ENCODE data around the gene SAPCD1. TPM values are rescaled to one million over a fixed set of nuclear protein-coding genes. Genes with fewer than 3 reads are reported as not detected.

SAPCD1 gene
- total RNA-seq, 1 experiment from 2014 or later = 1.5 TPM

DNA sequence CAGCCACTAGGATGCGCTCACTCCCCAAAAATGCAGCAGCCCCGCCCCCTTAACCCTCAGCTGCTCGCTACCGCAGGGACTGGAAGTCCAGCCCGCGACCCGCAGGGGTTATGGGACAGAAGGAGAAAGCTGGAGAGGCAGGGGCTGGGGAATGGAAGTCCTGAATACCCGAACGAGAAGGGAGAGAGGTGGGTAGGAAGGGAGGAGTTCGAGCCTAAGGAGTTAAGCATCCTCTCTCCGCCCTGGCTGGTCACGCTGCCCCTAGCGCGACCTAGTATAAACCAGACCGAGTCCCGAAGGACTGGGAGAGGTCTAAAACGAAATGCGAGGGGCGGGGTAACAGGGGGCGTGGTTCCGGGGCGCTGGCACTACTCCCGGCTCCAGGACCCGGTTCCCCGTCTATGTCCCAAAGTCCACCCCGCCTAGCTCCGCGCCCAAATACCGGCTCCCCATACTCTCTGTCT is 32.9 kb upstream of the SAPCD1 start:
- peak; percentile 91 for DNase-seq (ENCODE audit: low read depth)

DNA sequence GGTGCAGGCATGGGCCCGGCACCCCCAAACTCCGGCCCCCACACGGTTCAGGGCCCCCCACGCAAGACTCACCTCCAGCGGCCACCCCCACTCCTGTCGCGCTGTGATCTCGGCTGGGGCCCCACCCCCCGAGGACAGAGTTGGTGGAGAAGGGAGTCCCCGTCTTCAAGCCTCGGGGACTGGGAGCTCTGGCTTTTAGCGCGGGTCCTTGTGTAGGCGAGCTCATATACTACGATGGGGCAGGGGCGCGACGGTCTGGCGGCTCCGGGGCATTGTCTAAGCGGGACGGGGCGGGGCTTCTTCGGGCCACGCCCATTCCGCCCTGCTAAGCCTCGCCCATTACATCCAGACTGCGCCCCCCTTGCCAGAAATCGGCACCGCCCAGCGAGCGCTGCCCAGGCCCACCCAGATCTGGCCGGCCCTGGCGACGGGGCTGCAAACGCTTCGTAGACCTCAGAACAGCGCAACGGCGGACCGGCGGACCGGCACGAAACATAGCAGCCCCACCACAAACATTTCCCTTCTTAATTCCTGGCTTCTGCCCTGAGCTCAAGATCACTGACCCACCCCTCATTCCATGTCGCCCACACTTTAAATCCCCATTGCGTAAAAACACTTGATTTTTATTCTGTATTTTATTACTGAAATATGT is 32.4 kb upstream of the SAPCD1 start:
- peak; percentile 79 for DNase-seq (ENCODE audit: low read depth)

DNA sequence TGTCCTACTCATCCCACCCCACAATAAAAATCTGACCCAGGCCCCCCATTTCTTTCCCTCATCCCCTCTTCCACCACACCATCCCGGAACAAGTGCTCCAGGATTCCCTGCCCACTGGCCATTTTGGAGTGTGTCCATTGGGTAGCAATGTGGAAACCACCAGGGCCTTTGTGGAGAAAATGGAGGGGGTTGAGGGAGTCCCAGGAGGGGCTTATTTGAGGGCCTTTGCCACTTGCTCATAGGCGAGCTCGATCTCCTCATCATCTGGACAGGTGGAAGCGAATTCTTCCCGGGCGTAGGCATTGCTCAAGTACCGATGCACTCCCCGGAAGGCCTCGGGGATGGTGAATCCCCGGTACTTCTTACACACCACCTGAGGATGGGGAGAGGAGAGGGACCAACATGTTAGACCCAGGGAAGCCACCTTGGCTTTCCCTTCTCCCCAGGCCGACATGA is 31.8 kb upstream of the SAPCD1 start:
- DNase-seq (ENCODE audit: low read depth) = no peak

DNA sequence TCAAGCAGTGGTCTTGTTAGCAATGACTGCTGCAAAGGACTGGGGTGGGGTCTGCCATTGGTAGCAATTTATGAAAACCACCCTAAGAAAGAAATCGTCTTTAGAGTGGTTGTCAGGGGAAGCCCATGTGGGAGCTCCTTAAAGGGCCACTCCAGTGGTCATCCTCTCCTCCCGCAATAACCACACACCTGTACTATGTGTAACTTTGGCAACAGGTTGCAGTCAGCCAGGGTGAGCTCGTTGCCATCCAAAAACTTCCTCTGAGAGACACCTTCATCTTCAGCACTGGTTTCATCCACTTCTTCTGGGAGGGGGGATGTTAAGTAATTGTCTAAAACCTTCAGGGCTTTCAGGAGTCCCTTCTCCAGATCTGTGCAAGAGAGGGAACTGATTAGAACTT is 30.4 kb upstream of the SAPCD1 start:
- no peak for DNase-seq (ENCODE audit: low read depth)

- DNase-seq (ENCODE audit: low read depth) = no peak
Measured at GRCh38 chr6:31733734-31734133, 28.7 kb upstream of the SAPCD1 start.

GRCh38 chr6:31734247-31734820 is 28.1 kb upstream of the SAPCD1 start:
- no peak for DNase-seq (ENCODE audit: low read depth)

DNA sequence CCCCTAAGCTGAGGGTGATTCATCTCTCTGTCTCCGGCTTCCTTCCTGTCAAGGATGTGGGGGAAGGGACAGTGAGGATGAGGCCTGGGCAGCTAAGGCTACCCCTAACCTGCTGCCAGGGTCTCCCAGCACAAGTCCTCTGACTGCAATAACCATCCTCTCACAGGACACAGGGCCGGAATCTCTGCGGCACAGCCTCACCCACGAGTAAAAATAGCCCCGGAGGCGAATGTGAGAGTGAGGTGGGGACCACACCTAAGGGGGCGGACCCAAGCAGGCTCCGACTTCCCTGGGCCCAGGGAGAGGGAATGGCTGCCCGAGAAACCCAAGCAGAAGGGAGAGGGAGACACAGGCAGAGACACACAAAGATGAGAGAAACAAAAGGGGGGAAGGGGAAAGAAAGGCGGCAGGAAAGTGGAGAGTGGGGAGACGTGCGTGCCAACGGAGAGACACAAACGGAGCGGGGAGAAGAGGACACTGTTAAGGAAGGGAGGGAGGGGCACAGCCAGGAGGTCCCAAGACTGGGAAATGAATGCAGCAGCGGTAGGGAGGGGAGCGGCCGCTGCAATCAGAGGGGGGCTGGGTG is 27.5 kb upstream of the SAPCD1 start:
- DNase-seq (ENCODE audit: low read depth) = peak; percentile 77

GRCh38 chr6:31736021-31736767 is 26.3 kb upstream of the SAPCD1 start, which contains the start of gene CLIC1:
CLIC1 (minus strand) TSS chr6:31736530; CDS start chr6:31736300, 230 bp downstream.
- peak; percentile 87 for DNase-seq (ENCODE audit: low read depth)

- no peak for DNase-seq (ENCODE audit: low read depth)
Measured at GRCh38 chr6:31736768-31737314, 25.6 kb upstream of the SAPCD1 start.

GRCh38 chr6:31737315-31737990 is 25.0 kb upstream of the SAPCD1 start:
- DNase-seq (ENCODE audit: low read depth) = no peak

DNA sequence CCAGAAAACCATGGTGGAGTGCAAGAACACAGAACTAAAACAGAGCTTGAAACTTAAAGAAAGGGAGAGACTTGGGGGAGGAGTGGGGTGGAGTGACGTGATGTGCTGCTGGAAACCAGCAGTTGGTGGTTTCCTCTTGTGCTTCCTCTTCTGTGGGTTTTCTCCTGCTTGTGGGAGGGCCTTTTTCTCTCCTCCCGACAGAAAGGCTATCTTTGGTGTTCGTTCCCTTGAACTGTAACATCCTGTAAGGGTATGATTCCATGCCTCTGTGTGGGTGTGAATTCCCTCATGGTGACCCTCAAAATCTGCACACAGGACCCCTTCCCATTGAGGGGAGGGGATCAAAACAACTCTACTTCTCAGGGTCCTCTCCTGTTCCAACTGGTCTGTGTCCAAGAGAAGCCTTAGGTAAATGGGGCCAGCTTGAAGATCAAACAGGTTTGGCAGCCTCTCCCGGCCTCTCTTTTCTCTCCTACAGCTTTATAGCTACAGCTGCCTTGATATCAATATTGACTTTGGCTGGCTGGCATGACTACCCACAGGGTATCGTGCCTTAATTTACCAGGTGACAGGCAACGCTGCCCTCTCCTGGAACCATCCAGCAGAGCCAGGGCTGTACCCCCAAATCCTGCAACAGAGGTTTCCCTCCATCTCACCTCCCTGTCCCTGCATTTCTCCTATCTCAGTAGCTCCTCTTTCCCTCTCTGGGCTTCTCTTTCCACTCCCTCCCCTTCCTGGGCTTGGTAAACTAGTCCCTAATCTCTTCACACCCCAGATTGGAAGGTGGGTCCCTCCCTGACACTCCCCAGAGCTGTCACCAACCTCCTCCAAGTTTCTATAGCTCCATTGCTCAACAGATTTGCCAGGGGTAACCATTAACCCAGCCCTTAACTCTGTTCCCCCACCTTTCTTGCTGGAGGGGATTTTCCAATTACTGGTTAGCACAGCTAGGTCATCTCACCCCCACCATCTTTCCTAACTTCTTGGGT is 24.2 kb upstream of the SAPCD1 start:
- DNase-seq (ENCODE audit: low read depth) = peak; percentile 88

DNA sequence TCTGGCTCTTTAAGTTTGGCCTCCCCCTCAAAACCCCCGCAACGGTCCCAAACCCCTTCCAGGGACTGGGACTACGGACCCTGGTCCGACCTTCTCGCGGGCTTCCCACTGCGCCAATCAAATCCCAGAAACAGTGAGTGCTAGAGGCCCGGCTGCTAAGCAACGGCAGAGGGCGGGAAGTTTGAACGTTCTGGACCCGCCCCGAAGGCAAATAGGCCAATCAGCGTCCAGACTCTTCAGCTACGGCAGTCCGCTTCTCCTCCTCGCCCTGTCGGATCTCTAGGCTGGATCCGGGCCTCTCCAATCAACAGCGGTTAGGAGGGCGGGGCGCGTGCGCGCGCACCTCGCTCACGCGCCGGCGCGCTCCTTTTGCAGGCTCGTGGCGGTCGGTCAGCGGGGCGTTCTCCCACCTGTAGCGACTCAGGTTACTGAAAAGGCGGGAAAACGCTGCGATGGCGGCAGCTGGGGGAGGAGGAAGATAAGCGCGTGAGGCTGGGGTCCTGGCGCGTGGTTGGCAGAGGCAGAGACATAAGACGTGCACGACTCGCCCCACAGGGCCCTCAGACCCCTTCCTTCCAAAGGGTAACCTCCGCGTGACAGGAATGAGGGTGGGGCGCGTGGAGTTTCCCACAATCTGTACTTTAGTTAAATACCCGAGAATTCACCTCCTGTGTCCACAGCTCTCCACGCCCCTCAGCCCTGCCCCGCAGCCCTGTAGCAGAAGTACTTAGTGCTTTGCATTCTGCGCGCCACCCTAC is 22.6 kb upstream of the SAPCD1 start, which contains the start of gene MSH5:
Gene MSH5, plus strand, starts transcription at position 367 of the 758 bp plus-strand sequence. CDS start 462 bp downstream, outside the sequence.
- peak; percentile 99 for DNase-seq (ENCODE audit: low read depth)

GRCh38 chr6:31740397-31741223 is 21.8 kb upstream of the SAPCD1 start:
- DNase-seq (ENCODE audit: low read depth) = no peak

- no peak for DNase-seq (ENCODE audit: low read depth)
Measured at GRCh38 chr6:31741815-31742214, 20.6 kb upstream of the SAPCD1 start.

- DNase-seq (ENCODE audit: low read depth) = no peak
Measured at GRCh38 chr6:31742894-31743293, 19.6 kb upstream of the SAPCD1 start.

DNA sequence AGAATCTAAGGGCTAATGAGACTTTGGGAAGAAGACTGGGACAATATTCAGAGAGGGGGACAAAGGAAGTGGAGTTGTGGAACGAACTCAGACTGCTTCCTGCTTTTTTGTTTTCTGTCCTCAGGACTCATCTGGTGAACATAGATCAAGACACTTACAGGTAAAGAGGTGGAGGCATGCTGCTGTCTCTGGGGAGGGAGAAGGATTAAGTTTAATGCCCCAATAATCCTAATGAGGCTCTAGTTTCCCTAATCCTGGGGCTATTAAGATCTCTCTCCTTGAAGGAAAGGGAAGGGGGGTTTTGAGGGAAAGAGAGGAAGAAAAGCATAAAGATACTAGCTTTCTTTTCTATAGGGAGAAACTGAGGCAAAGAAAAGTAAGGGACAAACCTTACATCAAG is 18.0 kb upstream of the SAPCD1 start:
- no peak for DNase-seq (ENCODE audit: low read depth)

- no peak for DNase-seq (ENCODE audit: low read depth)
Measured at GRCh38 chr6:31749301-31750036, 13.0 kb upstream of the SAPCD1 start.
